ENCODE results near the gene MMP7.

MMP7 gene

GRCh38 chr11:102488208-102488607 is 42.3 kb downstream of the MMP7 start:
- Histone ChIP-seq H3K4me3 (ENCODE audit: low read depth, low read length, poor library complexity, severe bottlenecking) (no peak overlapping the region), H3K36me3 (ENCODE audit: insufficient read depth, low read length) (no peaks in the 10 kb centered on the region), H3K9ac (ENCODE audit: low read length) (no peak overlapping the region), H3K27ac (ENCODE audit: low read depth, low read length, poor library complexity, severe bottlenecking) (peak overlapping the region; percentile 44), H2AFZ (ENCODE audit: low read length) (no peak overlapping the region), H4K20me1 (ENCODE audit: insufficient read depth, low read length) (no peaks in the 10 kb centered on the region), H3K9me2 (ENCODE audit: low read depth, low read length) (no peaks in the 10 kb centered on the region), H3K79me2 (ENCODE audit: insufficient read depth, low read length) (no peaks in the 10 kb centered on the region), H3K4me2 (ENCODE audit: low read length) (no peak overlapping the region), H3K9me3 (ENCODE audit: low read length) (no peaks in the 10 kb centered on the region), H3K4me1 (ENCODE audit: insufficient read depth, low read length, severe bottlenecking) (peaks cover 34% of the 10 kb centered on the region), H3F3A (ENCODE audit: insufficient read depth, low read length) (no peaks in the 10 kb centered on the region), H3K27me3 (ENCODE audit: insufficient read depth, low read length) (no peaks in the 10 kb centered on the region)
- TF ChIP-seq CTCF (IDR thresholded peaks at IDR 0.05; ENCODE audit: low read length) (no peak), EZH2 (IDR thresholded peaks at IDR 0.05; ENCODE audit: borderline replicate concordance, low read length) (no peak)

GRCh38 chr11:102487214-102487613 is 43.3 kb downstream of the MMP7 start:
- no peaks in the 10 kb centered on the region for H3K36me3 ChIP-seq (ENCODE audit: insufficient read depth, low read length)

GRCh38 chr11:102486584-102486983 is 44.0 kb downstream of the MMP7 start:
- H3K4me2 ChIP-seq (ENCODE audit: low read length) = no peak overlapping the region
- H3K36me3 ChIP-seq (ENCODE audit: insufficient read depth, low read length) = no peaks in the 10 kb centered on the region
- H3K9ac ChIP-seq (ENCODE audit: low read length) = no peak overlapping the region
- H3K27me3 ChIP-seq (ENCODE audit: insufficient read depth, low read length) = no peaks in the 10 kb centered on the region
- H3K9me2 ChIP-seq (ENCODE audit: low read depth, low read length) = no peaks in the 10 kb centered on the region
- no peaks in the 10 kb centered on the region for H3K9me3 ChIP-seq (ENCODE audit: low read length)
- no peak overlapping the region for H2AFZ ChIP-seq (ENCODE audit: low read length)
- no peaks in the 10 kb centered on the region for H3F3A ChIP-seq (ENCODE audit: insufficient read depth, low read length)
- no peaks in the 10 kb centered on the region for H3K79me2 ChIP-seq (ENCODE audit: insufficient read depth, low read length)
- H3K4me1 ChIP-seq (ENCODE audit: insufficient read depth, low read length, severe bottlenecking) = peaks cover 25% of the 10 kb centered on the region
- H3K4me3 ChIP-seq (ENCODE audit: low read depth, low read length, poor library complexity, severe bottlenecking) = no peak overlapping the region
- no peaks in the 10 kb centered on the region for H4K20me1 ChIP-seq (ENCODE audit: insufficient read depth, low read length)
- TF ChIP-seq CTCF (IDR thresholded peaks at IDR 0.05; ENCODE audit: low read length) (no peak), EZH2 (IDR thresholded peaks at IDR 0.05; ENCODE audit: borderline replicate concordance, low read length) (no peak)
- H3K27ac ChIP-seq (ENCODE audit: low read depth, low read length, poor library complexity, severe bottlenecking) = no peak overlapping the region

More at GRCh38 chr11:102487214-102487613, 43.3 kb downstream of the MMP7 start:
- TF ChIP-seq CTCF (IDR thresholded peaks at IDR 0.05; ENCODE audit: low read length) = no peak
- no peak for TF ChIP-seq EZH2 (IDR thresholded peaks at IDR 0.05; ENCODE audit: borderline replicate concordance, low read length)
- no peaks in the 10 kb centered on the region for H3K27me3 ChIP-seq (ENCODE audit: insufficient read depth, low read length)
- no peaks in the 10 kb centered on the region for H4K20me1 ChIP-seq (ENCODE audit: insufficient read depth, low read length)
- no peak overlapping the region for H3K9ac ChIP-seq (ENCODE audit: low read length)
- H3K4me2 ChIP-seq (ENCODE audit: low read length) = no peak overlapping the region
- H3K4me1 ChIP-seq (ENCODE audit: insufficient read depth, low read length, severe bottlenecking) = peaks cover 25% of the 10 kb centered on the region
- no peaks in the 10 kb centered on the region for H3F3A ChIP-seq (ENCODE audit: insufficient read depth, low read length)
- no peaks in the 10 kb centered on the region for H3K79me2 ChIP-seq (ENCODE audit: insufficient read depth, low read length)
- H3K9me3 ChIP-seq (ENCODE audit: low read length) = no peaks in the 10 kb centered on the region
- H3K4me3 ChIP-seq (ENCODE audit: low read depth, low read length, poor library complexity, severe bottlenecking) = no peak overlapping the region
- no peaks in the 10 kb centered on the region for H3K9me2 ChIP-seq (ENCODE audit: low read depth, low read length)
- peak overlapping the region; percentile 6 for H3K27ac ChIP-seq (ENCODE audit: low read depth, low read length, poor library complexity, severe bottlenecking)
- H2AFZ ChIP-seq (ENCODE audit: low read length) = no peak overlapping the region
